ENCODE measurements around the gene STUB1. TPM values are rescaled to one million over a fixed set of nuclear protein-coding genes. Genes with fewer than 3 reads are reported as not detected.

STUB1 gene
- total RNA-seq, 2 donors from 2014 or later, result 65.5 to 67.4 TPM

GRCh38 chr16:729768-730665 lies 49.8 kb downstream of the STUB1 start:
- H3K4me3 Mint-ChIP-seq, result peak overlapping the region; percentile 19
- no peak for DNase-seq

GRCh38 chr16:730666-731509 lies 50.7 kb downstream of the STUB1 start:
- Mint-ChIP-seq H3K4me3 (no peak overlapping the region), H3K4me1 (peaks cover 3% of the 10 kb centered on the region), H3K27me3 (no peaks in the 10 kb centered on the region), H3K27ac (no peak overlapping the region), H3K36me3 (ENCODE audit: low read depth) (peaks cover 4% of the 10 kb centered on the region)
- no peak for ATAC-seq
- H3K9me3 ChIP-seq (ENCODE audit: control insufficient read depth, low read length, poor library complexity, severe bottlenecking), result no peaks in the 10 kb centered on the region
- DNase-seq, result no peak

More at GRCh38 chr16:729768-730665, 49.8 kb downstream of the STUB1 start:
- no peak for ATAC-seq
- Mint-ChIP-seq H3K27ac (no peak overlapping the region), H3K27me3 (no peaks in the 10 kb centered on the region), H3K4me1 (no peaks in the 10 kb centered on the region), H3K36me3 (ENCODE audit: low read depth) (no peaks in the 10 kb centered on the region)
- H3K9me3 ChIP-seq (ENCODE audit: control insufficient read depth, low read length, poor library complexity, severe bottlenecking), result no peaks in the 10 kb centered on the region

- H3K27me3 Mint-ChIP-seq, result no peaks in the 10 kb centered on the region
- H3K36me3 Mint-ChIP-seq (ENCODE audit: low read depth), result peaks cover 4% of the 10 kb centered on the region
- DNase-seq (no peak), ATAC-seq (no peak)
- H3K27ac Mint-ChIP-seq, result no peak overlapping the region
- no peaks in the 10 kb centered on the region for H3K9me3 ChIP-seq (ENCODE audit: control insufficient read depth, low read length, poor library complexity, severe bottlenecking)
- no peak overlapping the region for H3K4me3 Mint-ChIP-seq
- H3K4me1 Mint-ChIP-seq, result peaks cover 3% of the 10 kb centered on the region
Observed at GRCh38 chr16:732332-732731, 52.1 kb downstream of the STUB1 start.

Other genes starting within 250 kb of the STUB1 start
- 10 to 100 TPM; 63.9 to 71.0 TPM for gene CAPN15, start 152.7 kb upstream of the STUB1 start, total RNA-seq
- gene PRR35, start 120.0 kb upstream of the STUB1 start, total RNA-seq, result not detected
- 1 to 10 TPM in 1 of 2 donors, under 1 TPM in 1; 0.86 to 1.4 TPM for gene NHLRC4, start 113.4 kb upstream of the STUB1 start, total RNA-seq
- 10 to 100 TPM; 25.6 to 32.4 TPM for gene PIGQ, start 110.4 kb upstream of the STUB1 start, total RNA-seq
- gene RAB40C, start 90.3 kb upstream of the STUB1 start, total RNA-seq, result 10 to 100 TPM; 10.6 to 11.6 TPM
- under 1 TPM; 0.10 to 0.18 TPM for gene WFIKKN1, start 49.4 kb upstream of the STUB1 start, total RNA-seq
- 10 to 100 TPM; 39.2 to 40.4 TPM for gene METTL26, start 44.1 kb upstream of the STUB1 start, total RNA-seq
- gene MCRIP2, start 38.6 kb upstream of the STUB1 start, total RNA-seq, result 10 to 100 TPM; 15.7 to 17.1 TPM
- 10 to 100 TPM; 11.1 to 15.3 TPM for gene WDR90, start 31.0 kb upstream of the STUB1 start, total RNA-seq
- gene RHOT2, start 12.3 kb upstream of the STUB1 start, total RNA-seq, result 100 to 1,000 TPM; 190 to 203 TPM
- gene RHBDL1, start 4.7 kb upstream of the STUB1 start, total RNA-seq, result 1 to 10 TPM; 5.7 to 5.9 TPM
- 10 to 100 TPM; 28.0 to 36.1 TPM for gene JMJD8, start 3.9 kb downstream of the STUB1 start, total RNA-seq
- 10 to 100 TPM in 1 of 2 donors, 1 to 10 TPM in 1; 9.0 to 11.7 TPM for gene WDR24, start 10.0 kb downstream of the STUB1 start, total RNA-seq
- gene FBXL16, start 25.4 kb downstream of the STUB1 start, total RNA-seq, result 10 to 100 TPM; 29.0 to 35.3 TPM
- 1 to 10 TPM; 3.8 to 4.3 TPM for gene METRN, start 34.7 kb downstream of the STUB1 start, total RNA-seq
- 10 to 100 TPM; 10.3 to 11.8 TPM for gene ANTKMT, start 40.7 kb downstream of the STUB1 start, total RNA-seq
- 1 to 10 TPM; 3.4 to 3.7 TPM for gene CCDC78, start 46.0 kb downstream of the STUB1 start, total RNA-seq
- 10 to 100 TPM in 1 of 2 donors, 1 to 10 TPM in 1; 9.8 to 12.5 TPM for gene HAGHL, start 46.7 kb downstream of the STUB1 start, total RNA-seq
- gene CIAO3, start 60.6 kb downstream of the STUB1 start, total RNA-seq, result 10 to 100 TPM; 33.7 to 33.8 TPM
- not detected for gene MSLN, start 80.3 kb downstream of the STUB1 start, total RNA-seq
- gene RPUSD1, start 108.0 kb downstream of the STUB1 start, total RNA-seq, result 10 to 100 TPM; 14.9 to 17.1 TPM
- 10 to 100 TPM; 21.1 to 22.4 TPM for gene CHTF18, start 108.2 kb downstream of the STUB1 start, total RNA-seq
- gene GNG13, start 120.3 kb downstream of the STUB1 start, total RNA-seq, result not detected